Measurements from ENCODE around the gene SLC25A6.
A peak's percentile ranks its signal among the peaks of the same experiment; 100 is the strongest.

The SLC25A6 gene

DNA sequence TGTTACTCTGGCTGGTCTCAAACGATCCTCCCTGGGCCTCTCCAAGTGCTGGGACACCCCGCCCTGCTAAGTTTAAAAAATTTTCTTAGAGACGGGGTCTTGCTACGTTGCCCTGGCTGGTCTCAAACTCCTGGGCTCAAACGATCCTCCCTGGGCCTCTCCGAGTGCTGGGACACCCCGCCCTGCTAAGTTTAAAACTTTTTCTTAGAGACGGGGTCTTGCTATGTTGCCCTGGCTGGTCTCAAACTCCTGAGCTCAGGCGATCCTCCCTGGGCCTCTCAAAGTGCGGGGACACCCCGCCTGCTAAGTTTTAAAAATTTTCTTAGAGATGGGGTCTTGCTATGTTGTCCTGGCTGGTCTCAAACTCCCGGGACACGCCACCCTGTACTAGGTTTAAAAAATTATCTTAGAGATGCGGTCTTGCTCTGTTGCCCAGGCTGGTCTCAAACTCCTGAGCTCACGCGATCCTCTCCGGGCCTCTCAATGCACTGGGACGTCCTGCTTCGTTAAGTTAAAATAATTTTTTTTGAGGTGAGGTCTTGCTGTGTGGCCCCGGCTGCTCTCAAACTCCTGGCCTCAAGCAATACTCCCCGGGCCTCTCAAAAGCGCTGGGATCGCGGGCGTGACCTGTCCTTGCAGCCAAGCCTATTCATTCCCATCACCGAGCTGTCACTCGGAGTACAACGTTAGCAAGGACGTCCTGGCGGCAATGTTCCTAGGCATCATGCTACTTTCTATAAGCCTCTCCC is 1.1 kb downstream of the SLC25A6 start:
- no peak for DNase-seq
- Histone ChIP-seq H4K12ac (ENCODE audit: low read depth, low read length) (peak overlapping the region; percentile 27), H3K4ac (ENCODE audit: low read depth, low read length) (peak overlapping the region; percentile 63), H3K79me1 (ENCODE audit: low read length) (peaks cover 15% of the 10 kb centered on the region), H3K18ac (ENCODE audit: low read length) (no peak overlapping the region), H2BK12ac (ENCODE audit: low read length) (no peak overlapping the region), H4K91ac (ENCODE audit: low read depth, low read length) (peak overlapping the region; percentile 45), H3K4me1 (ENCODE audit: control insufficient read depth in 1 of 2, insufficient read depth in 2 of 2, low read length in 2 of 2) (peaks cover 8 to 9% of the 10 kb centered on the region in 2 experiments), H2AK5ac (ENCODE audit: low read length) (peak overlapping the region; percentile 22), H3K79me2 (ENCODE audit: control insufficient read depth, insufficient read depth, low read length, poor library complexity) (peaks cover 21% of the 10 kb centered on the region), H2BK120ac (ENCODE audit: insufficient read depth, low read length, poor library complexity) (no peak overlapping the region), H3K9me3 (ENCODE audit: insufficient read depth, low read depth, low read length) (peaks cover 2% of the 10 kb centered on the region), H2AFZ (ENCODE audit: insufficient read depth, low read length, poor library complexity) (no peak overlapping the region), H3K27ac (ENCODE audit: low read depth, low read length) (peak overlapping the region; percentile 98), H4K8ac (ENCODE audit: low read depth, low read length) (peak overlapping the region; percentile 100), H3K27me3 (ENCODE audit: insufficient read depth, low read length) (no peaks in the 10 kb centered on the region), H3K36me3 (ENCODE audit: control insufficient read depth in 1 of 2, insufficient read depth in 2 of 2, low read length in 2 of 2) (peaks cover 46 to 53% of the 10 kb centered on the region in 2 experiments), H3K14ac (ENCODE audit: low read length) (peak overlapping the region; percentile 73), H3K9ac (ENCODE audit: low read length) (peak overlapping the region; percentile 93), H3K23ac (ENCODE audit: low read length) (no peak overlapping the region), H2BK5ac (ENCODE audit: low read depth, low read length, poor library complexity) (no peak overlapping the region), H3K4me3 (ENCODE audit: low read depth, low read length) (peak overlapping the region; percentile 99), H3K4me2 (ENCODE audit: low read length) (peak overlapping the region; percentile 68)
- no CpG with 5 or more reads among the region's 30 CpGs for WGBS (ENCODE audit: extremely low coverage, insufficient coverage, insufficient read length)

DNA sequence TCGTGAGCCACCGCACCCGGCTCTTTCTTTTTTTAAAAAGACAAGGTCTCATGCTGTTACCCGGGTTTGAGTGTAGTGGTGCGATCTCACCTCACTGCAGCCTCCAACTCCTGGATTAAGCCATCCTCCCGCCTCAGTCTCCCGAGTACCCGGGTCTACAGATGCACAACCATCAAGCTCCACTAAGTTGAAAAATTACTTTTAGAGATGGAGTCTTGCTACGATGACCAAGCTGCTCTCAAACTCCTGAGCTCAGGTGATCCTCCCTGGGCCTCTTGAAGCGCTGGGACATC is 2.0 kb downstream of the SLC25A6 start:
- Histone ChIP-seq H3K36me3 (ENCODE audit: control insufficient read depth in 1 of 2, insufficient read depth in 2 of 2, low read length in 2 of 2) (peaks cover 54 to 61% of the 10 kb centered on the region in 2 experiments), H2BK5ac (ENCODE audit: low read depth, low read length, poor library complexity) (no peak overlapping the region), H2AK5ac (ENCODE audit: low read length) (no peak overlapping the region), H2BK120ac (ENCODE audit: insufficient read depth, low read length, poor library complexity) (no peak overlapping the region), H3K9me3 (ENCODE audit: insufficient read depth, low read depth, low read length) (peaks cover 2% of the 10 kb centered on the region), H2AFZ (ENCODE audit: insufficient read depth, low read length, poor library complexity) (no peak overlapping the region), H4K91ac (ENCODE audit: low read depth, low read length) (no peak overlapping the region), H3K27me3 (ENCODE audit: insufficient read depth, low read length) (no peaks in the 10 kb centered on the region), H3K27ac (ENCODE audit: low read depth, low read length) (no peak overlapping the region), H3K79me1 (ENCODE audit: low read length) (peaks cover 15% of the 10 kb centered on the region), H3K79me2 (ENCODE audit: control insufficient read depth, insufficient read depth, low read length, poor library complexity) (peaks cover 21% of the 10 kb centered on the region), H3K4me3 (ENCODE audit: low read depth, low read length) (no peak overlapping the region), H3K4me1 (ENCODE audit: control insufficient read depth in 1 of 2, insufficient read depth in 2 of 2, low read length in 2 of 2) (peaks cover 8 to 9% of the 10 kb centered on the region in 2 experiments), H3K14ac (ENCODE audit: low read length) (no peak overlapping the region), H3K9ac (ENCODE audit: low read length) (no peak overlapping the region), H3K18ac (ENCODE audit: low read length) (no peak overlapping the region), H2BK12ac (ENCODE audit: low read length) (no peak overlapping the region), H4K12ac (ENCODE audit: low read depth, low read length) (no peak overlapping the region), H3K23ac (ENCODE audit: low read length) (no peak overlapping the region), H4K8ac (ENCODE audit: low read depth, low read length) (no peak overlapping the region), H3K4me2 (ENCODE audit: low read length) (peak overlapping the region; percentile 13), H3K4ac (ENCODE audit: low read depth, low read length) (peak overlapping the region; percentile 75)
- no peak for DNase-seq
- no CpG with 5 or more reads among the region's 10 CpGs for WGBS (ENCODE audit: extremely low coverage, insufficient coverage, insufficient read length)

DNA sequence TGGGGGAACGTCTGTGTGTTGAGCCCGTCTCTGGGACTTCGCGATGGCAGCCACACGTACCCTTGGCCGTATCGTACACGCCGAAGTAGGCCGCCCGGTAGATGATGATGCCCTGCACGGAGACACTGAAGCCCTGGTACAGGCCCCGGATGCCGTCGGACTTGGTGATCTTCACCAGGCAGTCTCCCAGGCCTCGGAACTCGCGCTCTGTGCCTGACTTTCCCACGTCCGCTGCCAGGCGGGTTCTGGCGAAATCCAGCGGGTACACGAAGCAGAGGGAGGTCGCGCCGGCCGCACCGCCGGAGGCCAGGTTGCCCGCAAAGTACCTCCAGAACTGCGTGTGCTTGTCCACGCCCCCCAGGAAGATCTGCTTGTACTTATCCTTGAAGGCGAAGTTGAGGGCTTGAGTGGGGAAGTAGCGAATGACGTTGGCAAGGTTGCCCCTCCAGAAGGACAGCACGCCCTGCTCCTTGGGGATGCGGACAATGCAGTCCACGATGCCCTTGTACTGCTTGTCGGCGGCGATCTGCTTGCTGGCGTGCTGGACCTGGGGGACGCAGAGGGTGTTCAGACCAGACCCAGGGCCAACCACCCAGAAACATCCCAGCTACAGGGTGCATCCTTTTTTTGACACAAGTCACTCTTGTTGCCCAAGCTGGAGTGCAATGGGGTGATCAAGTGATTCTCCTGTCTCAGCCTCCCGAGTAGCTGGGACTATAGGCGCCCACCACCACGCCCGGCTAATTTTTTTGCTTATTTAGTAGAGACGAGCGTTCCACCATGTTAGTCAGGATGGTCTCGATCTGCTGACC is 2.5 kb downstream of the SLC25A6 start:
- H4K91ac ChIP-seq (ENCODE audit: low read depth, low read length): no peak overlapping the region
- H3K18ac ChIP-seq (ENCODE audit: low read length): no peak overlapping the region
- no peak overlapping the region for H2BK12ac ChIP-seq (ENCODE audit: low read length)
- H4K12ac ChIP-seq (ENCODE audit: low read depth, low read length): no peak overlapping the region
- no peak overlapping the region for H2AFZ ChIP-seq (ENCODE audit: insufficient read depth, low read length, poor library complexity)
- H3K4me1 ChIP-seq (ENCODE audit: control insufficient read depth in 1 of 2, insufficient read depth in 2 of 2, low read length in 2 of 2): peaks cover 4 to 8% of the 10 kb centered on the region in 2 experiments
- peak overlapping the region; percentile 48 for H3K4ac ChIP-seq (ENCODE audit: low read depth, low read length)
- peaks cover 15% of the 10 kb centered on the region for H3K79me1 ChIP-seq (ENCODE audit: low read length)
- peaks cover 21% of the 10 kb centered on the region for H3K79me2 ChIP-seq (ENCODE audit: control insufficient read depth, insufficient read depth, low read length, poor library complexity)
- H2BK5ac ChIP-seq (ENCODE audit: low read depth, low read length, poor library complexity): no peak overlapping the region
- H3K9me3 ChIP-seq (ENCODE audit: insufficient read depth, low read depth, low read length): peaks cover 2% of the 10 kb centered on the region
- no CpG with 5 or more reads among the region's 51 CpGs for WGBS (ENCODE audit: extremely low coverage, insufficient coverage, insufficient read length)
- H3K36me3 ChIP-seq (ENCODE audit: control insufficient read depth in 1 of 2, insufficient read depth in 2 of 2, low read length in 2 of 2): peaks cover 59 to 65% of the 10 kb centered on the region in 2 experiments
- no peaks in the 10 kb centered on the region for H3K27me3 ChIP-seq (ENCODE audit: insufficient read depth, low read length)
- H3K14ac ChIP-seq (ENCODE audit: low read length): no peak overlapping the region
- no peak overlapping the region for H3K4me3 ChIP-seq (ENCODE audit: low read depth, low read length)
- H2AK5ac ChIP-seq (ENCODE audit: low read length): no peak overlapping the region
- H3K9ac ChIP-seq (ENCODE audit: low read length): no peak overlapping the region
- H3K23ac ChIP-seq (ENCODE audit: low read length): no peak overlapping the region
- H4K8ac ChIP-seq (ENCODE audit: low read depth, low read length): no peak overlapping the region
- H2BK120ac ChIP-seq (ENCODE audit: insufficient read depth, low read length, poor library complexity): no peak overlapping the region
- no peak overlapping the region for H3K4me2 ChIP-seq (ENCODE audit: low read length)
- DNase-seq: no peak
- no peak overlapping the region for H3K27ac ChIP-seq (ENCODE audit: low read depth, low read length)

DNA sequence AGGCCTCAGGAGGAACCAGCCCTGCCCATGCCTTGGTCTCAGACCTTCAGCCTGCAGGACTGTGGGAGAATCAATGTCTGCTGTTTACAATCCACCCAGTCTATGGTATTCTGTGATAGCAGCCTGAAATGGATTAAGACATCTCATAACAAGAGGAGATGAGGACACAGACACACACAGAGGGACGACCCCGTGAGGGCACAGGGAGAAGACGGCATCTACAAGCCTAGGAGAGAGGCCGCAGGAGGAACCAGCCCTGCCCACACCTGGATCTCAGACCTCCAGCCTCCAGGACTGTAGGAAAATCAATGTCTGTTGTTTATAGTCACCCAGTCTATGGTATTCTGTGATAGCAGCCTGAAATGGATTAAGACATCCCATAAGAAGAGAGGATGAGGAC is 3.3 kb downstream of the SLC25A6 start:
- Histone ChIP-seq H2AK5ac (ENCODE audit: low read length) (no peak overlapping the region), H4K8ac (ENCODE audit: low read depth, low read length) (no peak overlapping the region)

More for the DNA sequence above, 3.3 kb downstream of the SLC25A6 start:
- Histone ChIP-seq H3K23ac (ENCODE audit: low read length) (no peak overlapping the region), H2BK120ac (ENCODE audit: insufficient read depth, low read length, poor library complexity) (no peak overlapping the region), H3K4me1 (ENCODE audit: control insufficient read depth in 1 of 2, insufficient read depth in 2 of 2, low read length in 2 of 2) (peaks cover 4 to 8% of the 10 kb centered on the region in 2 experiments), H4K91ac (ENCODE audit: low read depth, low read length) (no peak overlapping the region), H3K36me3 (ENCODE audit: control insufficient read depth in 1 of 2, insufficient read depth in 2 of 2, low read length in 2 of 2) (peaks cover 63 to 65% of the 10 kb centered on the region in 2 experiments), H3K27ac (ENCODE audit: low read depth, low read length) (no peak overlapping the region), H3K79me1 (ENCODE audit: low read length) (peaks cover 15% of the 10 kb centered on the region), H3K9ac (ENCODE audit: low read length) (no peak overlapping the region), H2BK5ac (ENCODE audit: low read depth, low read length, poor library complexity) (no peak overlapping the region), H2BK12ac (ENCODE audit: low read length) (no peak overlapping the region), H2AFZ (ENCODE audit: insufficient read depth, low read length, poor library complexity) (no peak overlapping the region), H3K27me3 (ENCODE audit: insufficient read depth, low read length) (no peaks in the 10 kb centered on the region), H4K12ac (ENCODE audit: low read depth, low read length) (no peak overlapping the region), H3K4me2 (ENCODE audit: low read length) (no peak overlapping the region), H3K4ac (ENCODE audit: low read depth, low read length) (peak overlapping the region; percentile 15), H3K14ac (ENCODE audit: low read length) (no peak overlapping the region), H3K9me3 (ENCODE audit: insufficient read depth, low read depth, low read length) (peaks cover 2% of the 10 kb centered on the region), H3K79me2 (ENCODE audit: control insufficient read depth, insufficient read depth, low read length, poor library complexity) (peaks cover 21% of the 10 kb centered on the region), H3K18ac (ENCODE audit: low read length) (no peak overlapping the region), H3K4me3 (ENCODE audit: low read depth, low read length) (no peak overlapping the region)
- no peak for DNase-seq
- WGBS (ENCODE audit: extremely low coverage, insufficient coverage, insufficient read length): no CpG with 5 or more reads among the region's 4 CpGs

Measured in trophoblast cell (in vitro differentiated cells and primary cell).